Measurements from ENCODE around the gene C1orf198.

C1orf198 gene

GRCh38 chr1:230807561-230808280 lies 60.6 kb downstream of the C1orf198 start:
- DNase-seq (ENCODE audit: extremely low read depth, low read depth) = no peak
- TF ChIP-seq, protein P1, sequence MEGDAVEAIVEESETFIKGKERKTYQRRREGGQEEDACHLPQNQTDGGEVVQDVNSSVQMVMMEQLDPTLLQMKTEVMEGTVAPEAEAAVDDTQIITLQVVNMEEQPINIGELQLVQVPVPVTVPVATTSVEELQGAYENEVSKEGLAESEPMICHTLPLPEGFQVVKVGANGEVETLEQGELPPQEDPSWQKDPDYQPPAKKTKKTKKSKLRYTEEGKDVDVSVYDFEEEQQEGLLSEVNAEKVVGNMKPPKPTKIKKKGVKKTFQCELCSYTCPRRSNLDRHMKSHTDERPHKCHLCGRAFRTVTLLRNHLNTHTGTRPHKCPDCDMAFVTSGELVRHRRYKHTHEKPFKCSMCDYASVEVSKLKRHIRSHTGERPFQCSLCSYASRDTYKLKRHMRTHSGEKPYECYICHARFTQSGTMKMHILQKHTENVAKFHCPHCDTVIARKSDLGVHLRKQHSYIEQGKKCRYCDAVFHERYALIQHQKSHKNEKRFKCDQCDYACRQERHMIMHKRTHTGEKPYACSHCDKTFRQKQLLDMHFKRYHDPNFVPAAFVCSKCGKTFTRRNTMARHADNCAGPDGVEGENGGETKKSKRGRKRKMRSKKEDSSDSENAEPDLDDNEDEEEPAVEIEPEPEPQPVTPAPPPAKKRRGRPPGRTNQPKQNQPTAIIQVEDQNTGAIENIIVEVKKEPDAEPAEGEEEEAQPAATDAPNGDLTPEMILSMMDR (IDR thresholded peaks at IDR 0.05; ENCODE audit: low read depth, low read length, missing control alignments) = no peak
- no peak overlapping the region for H3K4me3 ChIP-seq (replicated peaks; ENCODE audit: low read depth, low read length)

DNA sequence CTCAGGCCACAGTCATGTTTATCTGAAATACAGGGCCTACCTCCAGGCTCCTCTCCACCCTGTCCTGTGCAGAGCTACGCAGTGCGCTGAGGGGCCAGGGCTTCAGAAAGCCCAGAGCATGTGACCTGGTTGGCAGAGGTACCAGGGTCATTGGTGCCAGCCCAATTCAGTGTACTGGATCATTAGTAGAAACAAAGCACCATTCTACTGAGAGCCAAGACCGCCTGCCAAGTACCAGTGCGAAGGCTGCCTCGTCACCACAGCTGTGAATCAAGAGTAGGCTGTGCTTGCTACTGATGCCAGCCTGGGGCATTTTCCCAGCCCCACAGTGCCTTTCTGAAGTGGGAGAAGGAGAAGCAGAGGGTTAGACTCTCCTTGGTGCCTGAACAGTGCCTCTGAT lies 61.3 kb downstream of the C1orf198 start:
- no peak for DNase-seq (ENCODE audit: extremely low read depth, low read depth)
- TF ChIP-seq, protein P1 (IDR thresholded peaks at IDR 0.05; ENCODE audit: low read depth, low read length, missing control alignments) = no peak
- no peak overlapping the region for H3K4me3 ChIP-seq (replicated peaks; ENCODE audit: low read depth, low read length)

- H3K4me3 ChIP-seq (replicated peaks; ENCODE audit: low read depth, low read length) = no peak overlapping the region
- DNase-seq (ENCODE audit: extremely low read depth, low read depth) = no peak
- TF ChIP-seq, protein P1 (IDR thresholded peaks at IDR 0.05; ENCODE audit: low read depth, low read length, missing control alignments) = no peak
Measured at GRCh38 chr1:230806552-230806951, 61.8 kb downstream of the C1orf198 start.

- TF ChIP-seq, protein P1 (IDR thresholded peaks at IDR 0.05; ENCODE audit: low read depth, low read length, missing control alignments) = no peak
- no peak for DNase-seq (ENCODE audit: extremely low read depth, low read depth)
- no peak overlapping the region for H3K4me3 ChIP-seq (replicated peaks; ENCODE audit: low read depth, low read length)
Measured at GRCh38 chr1:230804396-230804795, 63.9 kb downstream of the C1orf198 start.

DNA sequence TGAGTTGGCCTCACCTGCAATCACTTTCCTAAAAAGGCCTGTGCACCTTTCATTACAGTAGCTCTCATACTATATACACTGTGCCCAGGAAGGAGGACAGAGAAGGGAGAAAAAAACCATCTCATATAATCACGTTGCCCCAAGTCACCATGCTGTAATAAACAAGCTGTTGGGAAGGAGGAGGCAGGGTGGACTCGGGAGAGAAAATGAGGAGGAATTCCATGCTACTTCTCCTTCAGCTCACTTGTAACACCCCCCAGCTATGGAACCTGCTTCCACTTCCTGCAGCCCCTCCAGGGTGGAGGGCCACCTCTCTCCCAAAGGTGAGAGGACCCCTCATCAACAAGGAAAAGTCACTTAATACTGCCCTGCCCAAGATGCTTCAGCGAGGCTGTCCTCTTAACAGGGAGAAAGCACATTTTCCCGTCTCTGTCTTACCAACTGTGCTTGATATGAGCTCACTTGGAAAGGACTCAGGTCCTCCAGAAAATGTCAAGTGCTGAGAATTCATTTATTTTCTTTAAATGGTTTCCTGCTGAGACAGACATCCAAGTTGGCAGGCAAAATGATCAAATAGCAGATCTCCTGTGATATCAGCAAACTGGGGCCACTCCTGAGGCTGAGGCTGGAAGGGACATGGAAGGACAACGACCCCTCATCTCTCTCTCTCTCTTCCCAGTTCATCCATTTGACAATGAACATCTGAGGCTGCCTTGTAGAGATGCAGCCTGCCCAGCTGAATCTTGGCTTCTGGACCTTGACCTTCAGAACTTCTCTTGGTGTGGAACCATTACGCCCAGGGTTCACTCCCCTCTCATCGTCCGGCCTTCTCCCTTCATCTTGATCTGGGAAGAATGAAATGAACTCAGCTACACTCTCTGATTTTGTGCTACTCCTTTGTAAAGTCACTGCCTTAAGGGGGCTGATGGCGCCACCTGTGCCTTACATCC lies 67.2 kb downstream of the C1orf198 start:
- DNase-seq (ENCODE audit: extremely low read depth, low read depth) = no peak
- H3K4me3 ChIP-seq (replicated peaks; ENCODE audit: low read depth, low read length) = no peak overlapping the region
- TF ChIP-seq, protein P1 (IDR thresholded peaks at IDR 0.05; ENCODE audit: low read depth, low read length, missing control alignments) = no peak

- TF ChIP-seq, protein P1 (IDR thresholded peaks at IDR 0.05; ENCODE audit: low read depth, low read length, missing control alignments) = no peak
- H3K4me3 ChIP-seq (replicated peaks; ENCODE audit: low read depth, low read length) = no peak overlapping the region
- no peak for DNase-seq (ENCODE audit: extremely low read depth, low read depth)
Measured at GRCh38 chr1:230798491-230798890, 69.8 kb downstream of the C1orf198 start.
